ENCODE data around the gene RPL10. TPM values are rescaled to one million over a fixed set of nuclear protein-coding genes. Genes with fewer than 3 reads are reported as not detected.

Gene RPL10
- total RNA-seq, 1 donor from 2014 or later = 2,364 TPM

- peaks cover 3% of the 10 kb centered on the region for H3K9me3 Mint-ChIP-seq (ENCODE audit: low read depth)
- DNase-seq (ENCODE audit: low spot score, unreplicated experiment) = no peak
- no peak overlapping the region for H3K27ac Mint-ChIP-seq
- no peaks in the 10 kb centered on the region for H3K4me1 Mint-ChIP-seq (ENCODE audit: low read depth)
- TF ChIP-seq CTCF (IDR thresholded peaks at IDR 0.05; ENCODE audit: unreplicated experiment) = no peak
- no peak overlapping the region for H3K4me3 Mint-ChIP-seq (ENCODE audit: low read depth)
- H3K36me3 Mint-ChIP-seq (ENCODE audit: insufficient read depth) = peaks cover 3% of the 10 kb centered on the region
- no peaks in the 10 kb centered on the region for H3K27me3 Mint-ChIP-seq
These were observed 41.0 kb upstream of the RPL10 start for GRCh38 chrX:154357205-154357604.

- H3K4me1 Mint-ChIP-seq (ENCODE audit: low read depth) = no peaks in the 10 kb centered on the region
- no peak overlapping the region for H3K27ac Mint-ChIP-seq
- peaks cover 3% of the 10 kb centered on the region for H3K9me3 Mint-ChIP-seq (ENCODE audit: low read depth)
- H3K4me3 Mint-ChIP-seq (ENCODE audit: low read depth) = no peak overlapping the region
- H3K27me3 Mint-ChIP-seq = no peaks in the 10 kb centered on the region
- H3K36me3 Mint-ChIP-seq (ENCODE audit: insufficient read depth) = peaks cover 4% of the 10 kb centered on the region
- DNase-seq (ENCODE audit: low spot score, unreplicated experiment) = no peak
- no peak for TF ChIP-seq CTCF (IDR thresholded peaks at IDR 0.05; ENCODE audit: unreplicated experiment)
These were observed 40.2 kb upstream of the RPL10 start for GRCh38 chrX:154358011-154358410.

- H3K27ac Mint-ChIP-seq = peak overlapping the region; percentile 49
- no peak for TF ChIP-seq CTCF (IDR thresholded peaks at IDR 0.05; ENCODE audit: unreplicated experiment)
- H3K4me3 Mint-ChIP-seq (ENCODE audit: low read depth) = no peak overlapping the region
- peaks cover 3% of the 10 kb centered on the region for H3K9me3 Mint-ChIP-seq (ENCODE audit: low read depth)
- H3K4me1 Mint-ChIP-seq (ENCODE audit: low read depth) = no peaks in the 10 kb centered on the region
- H3K36me3 Mint-ChIP-seq (ENCODE audit: insufficient read depth) = peaks cover 4% of the 10 kb centered on the region
- H3K27me3 Mint-ChIP-seq = no peaks in the 10 kb centered on the region
- no peak for DNase-seq (ENCODE audit: low spot score, unreplicated experiment)
These were observed 39.3 kb upstream of the RPL10 start for GRCh38 chrX:154358829-154359228.

GRCh38 chrX:154359362-154360154 is 38.6 kb upstream of the RPL10 start:
- no peaks in the 10 kb centered on the region for H3K27me3 Mint-ChIP-seq
- peaks cover 4% of the 10 kb centered on the region for H3K36me3 Mint-ChIP-seq (ENCODE audit: insufficient read depth)
- no peak overlapping the region for H3K4me3 Mint-ChIP-seq (ENCODE audit: low read depth)
- TF ChIP-seq CTCF (IDR thresholded peaks at IDR 0.05; ENCODE audit: unreplicated experiment) = no peak
- H3K9me3 Mint-ChIP-seq (ENCODE audit: low read depth) = peaks cover 3% of the 10 kb centered on the region
- no peaks in the 10 kb centered on the region for H3K4me1 Mint-ChIP-seq (ENCODE audit: low read depth)
- no peak for DNase-seq (ENCODE audit: low spot score, unreplicated experiment)
- H3K27ac Mint-ChIP-seq = no peak overlapping the region

- no peak overlapping the region for H3K4me3 Mint-ChIP-seq (ENCODE audit: low read depth)
- peaks cover 7% of the 10 kb centered on the region for H3K36me3 Mint-ChIP-seq (ENCODE audit: insufficient read depth)
- no peaks in the 10 kb centered on the region for H3K27me3 Mint-ChIP-seq
- H3K27ac Mint-ChIP-seq = no peak overlapping the region
- DNase-seq (ENCODE audit: low spot score, unreplicated experiment) = no peak
- H3K9me3 Mint-ChIP-seq (ENCODE audit: low read depth) = peaks cover 3% of the 10 kb centered on the region
- H3K4me1 Mint-ChIP-seq (ENCODE audit: low read depth) = no peaks in the 10 kb centered on the region
- TF ChIP-seq CTCF (IDR thresholded peaks at IDR 0.05; ENCODE audit: unreplicated experiment) = no peak
These were observed 37.9 kb upstream of the RPL10 start for GRCh38 chrX:154360155-154360713.

All from progenitor cell of endocrine pancreas (in vitro differentiated cells).